HG02642 (cell line): ENCODE measurements around the gene TMEM239.
"Not testable (repeated sequence)": the region's sequence is repeated elsewhere in the genome, so short reads cannot be mapped to it uniquely, and the experiment has no call there.

ENCODE experiments used
- ATAC-seq: cut with Tn5 transposase; IDR thresholded peaks from one replicate; pipeline ENCODE4 v1.9.1; 2021; ENCODE audit warnings: mild to moderate bottlenecking; ENCODE audit not compliant: unreplicated experiment, poor library complexity

Gene TMEM239

GRCh38 chr20:2799271-2799670, 16.9 kb upstream of the TMEM239 start:
- ATAC-seq, result no peak

GRCh38 chr20:2799688-2800520, 16.3 kb upstream of the TMEM239 start:
- ATAC-seq, result no peak

DNA sequence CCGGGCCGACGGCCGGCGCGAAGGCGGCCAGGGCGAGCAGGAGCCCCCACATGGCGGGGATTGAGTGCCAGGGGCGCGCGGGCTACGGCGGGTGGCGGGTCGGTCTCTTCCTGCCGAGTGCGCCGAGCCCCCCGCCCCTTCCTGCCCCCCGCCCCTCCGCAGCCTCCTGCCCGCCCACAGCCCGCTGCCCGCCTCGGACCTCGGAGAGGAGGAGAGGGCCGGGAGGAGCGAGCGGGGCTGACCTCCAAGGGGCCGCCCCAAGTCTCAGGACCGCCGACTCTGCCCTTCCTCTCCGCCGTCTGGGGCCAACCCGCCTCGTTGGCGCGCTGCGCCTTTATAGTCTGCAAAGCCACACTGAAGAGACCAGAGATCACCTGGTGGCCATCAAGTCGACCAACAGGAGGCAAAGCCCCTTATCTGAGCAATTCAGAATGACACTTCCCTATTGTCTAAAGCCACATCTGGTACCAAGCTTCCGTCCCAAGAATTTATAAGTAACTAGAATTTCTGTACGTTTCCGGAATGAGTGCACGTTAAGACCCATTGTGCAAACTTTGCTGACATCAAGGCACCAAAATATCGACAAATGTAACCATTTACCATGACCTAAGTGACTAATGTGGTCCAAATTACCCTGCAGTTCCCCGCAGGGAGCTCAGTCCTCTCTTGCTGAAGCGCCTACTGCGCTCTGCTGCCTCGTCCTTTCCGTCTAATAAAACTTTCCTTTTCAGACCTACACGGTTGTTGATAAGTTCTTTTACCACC, 15.5 kb upstream of the TMEM239 start, which contains the start of gene CPXM1:
CPXM1 (minus strand) TSS at position 107 of the 765 bp plus-strand sequence; CDS start at position 52, 55 bp downstream.
- no peak for ATAC-seq

GRCh38 chr20:2801286-2801728, 14.9 kb upstream of the TMEM239 start:
- ATAC-seq, result no peak

DNA sequence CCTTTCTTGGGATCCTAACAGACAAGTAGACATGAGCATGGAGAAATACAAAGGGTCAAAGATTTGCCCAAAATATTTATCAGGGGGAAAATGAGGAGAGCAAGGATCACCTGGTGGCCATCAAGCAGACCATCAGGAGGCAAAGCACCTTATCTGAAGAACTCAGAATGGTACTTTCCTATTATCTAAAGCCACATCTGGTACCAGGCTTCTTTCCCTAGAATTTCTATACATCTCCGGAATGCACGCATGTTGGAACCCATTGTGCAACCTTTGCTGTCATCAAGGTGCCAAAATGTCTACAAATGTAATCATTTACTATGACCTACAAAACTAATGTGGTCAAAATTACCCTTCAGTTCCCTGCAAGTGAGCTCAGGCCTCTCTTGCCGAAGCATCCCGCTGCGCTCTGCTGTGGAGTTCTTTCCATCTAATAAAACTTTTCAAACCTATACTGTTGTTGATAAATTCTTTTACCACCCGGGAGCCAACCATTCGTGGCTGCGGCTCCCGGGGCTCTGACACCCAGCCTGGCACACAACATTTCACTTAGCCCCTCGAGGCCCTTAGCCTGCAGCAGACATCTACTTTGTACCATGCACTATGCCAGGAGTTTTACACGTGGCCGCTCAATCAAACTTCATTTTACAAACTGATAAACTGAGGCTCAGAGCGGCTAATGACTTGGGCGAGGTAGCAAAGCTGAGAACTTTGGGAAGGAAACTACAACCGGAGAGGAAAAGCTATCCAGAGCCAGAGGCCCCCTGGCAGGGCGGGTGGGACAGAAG, 11.9 kb upstream of the TMEM239 start:
- no peak for ATAC-seq

DNA sequence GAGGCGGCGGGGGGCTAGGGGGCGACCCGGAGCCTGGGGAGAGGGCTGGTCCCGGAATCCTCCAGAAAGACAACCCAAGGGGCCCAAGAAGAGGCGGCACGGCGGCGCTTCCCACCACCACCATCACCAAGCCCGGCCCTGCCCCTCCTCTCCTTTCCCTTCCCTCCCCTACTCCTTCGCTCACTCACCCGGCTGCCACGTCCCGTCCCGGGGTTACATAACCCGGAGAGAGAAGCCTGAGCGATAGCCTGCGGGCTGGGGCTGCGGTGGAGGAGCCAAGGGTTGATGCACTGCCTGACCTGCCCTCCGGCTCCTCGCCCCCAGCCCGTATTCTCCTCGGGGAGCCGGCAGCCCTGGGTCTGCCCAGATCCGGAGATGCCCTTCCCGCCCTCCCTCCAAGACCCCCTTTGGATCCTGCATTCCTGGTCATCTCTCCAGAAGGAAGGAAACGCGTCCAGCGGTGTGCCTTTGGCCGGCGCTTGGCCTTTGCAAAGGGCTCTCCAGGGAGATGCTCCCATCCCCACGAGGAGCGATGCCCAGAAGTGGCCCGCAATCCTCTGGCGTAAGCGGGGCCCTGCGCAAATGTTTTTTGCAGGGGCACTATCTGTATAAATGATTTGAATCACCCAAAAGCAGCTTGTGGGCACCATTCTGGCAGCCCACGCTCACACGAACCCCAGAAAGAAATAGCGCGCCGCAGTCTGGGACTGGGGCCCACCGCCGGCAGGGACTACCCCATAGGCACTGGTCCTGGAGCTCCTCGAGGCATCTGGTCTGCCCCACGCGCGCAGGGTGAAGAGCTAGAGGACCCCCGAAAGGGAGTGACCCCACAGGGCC, 11.1 kb upstream of the TMEM239 start:
- no peak for ATAC-seq

- ATAC-seq, result no peak
Measured at GRCh38 chr20:2805689-2806350, 10.3 kb upstream of the TMEM239 start.

GRCh38 chr20:2806351-2806701, 9.8 kb upstream of the TMEM239 start:
- ATAC-seq, result no peak

DNA sequence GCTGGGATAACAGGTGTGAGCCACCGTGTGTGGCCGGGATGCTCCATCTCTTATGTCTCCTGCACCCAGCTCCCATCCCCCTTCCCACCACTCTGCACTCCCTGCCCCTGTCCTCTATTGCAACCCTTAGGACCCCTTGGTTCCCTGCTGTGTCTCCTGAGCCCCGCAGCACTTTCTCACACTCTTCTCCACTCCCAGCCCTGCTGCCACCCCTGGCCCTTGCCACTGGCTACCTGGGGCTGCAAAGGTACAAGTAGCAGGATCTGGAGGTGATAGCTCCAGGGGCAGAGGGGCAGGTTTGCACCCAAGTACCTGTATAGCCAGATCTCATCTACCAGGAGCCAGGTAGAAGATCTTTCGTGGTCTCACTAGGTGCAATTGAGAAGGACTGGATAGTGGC, 9.1 kb upstream of the TMEM239 start:
- no peak for ATAC-seq

DNA sequence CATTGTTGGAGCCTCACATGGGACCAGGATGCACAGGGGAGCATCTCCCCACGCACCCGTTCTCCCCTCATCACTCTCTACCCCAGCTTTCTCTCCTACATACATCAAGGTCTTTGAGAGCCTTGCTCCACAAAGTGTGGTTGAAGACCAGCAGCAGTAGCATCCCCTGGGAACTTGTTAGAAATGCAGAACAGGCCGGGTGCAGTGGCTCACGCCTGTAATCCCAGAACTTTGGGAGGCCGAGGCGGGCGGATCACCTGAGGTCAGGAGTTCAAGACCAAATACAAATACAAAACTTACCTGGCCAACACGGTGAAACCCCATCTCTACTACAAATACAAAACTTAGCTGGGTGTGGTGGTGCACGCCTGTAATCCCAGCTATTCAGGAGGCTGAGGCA, 8.2 kb upstream of the TMEM239 start:
- ATAC-seq, result not testable (repeated sequence)

GRCh38 chr20:2809690-2810089, 6.5 kb upstream of the TMEM239 start:
- ATAC-seq, result no peak

GRCh38 chr20:2812189-2812588, 4.0 kb upstream of the TMEM239 start:
- no peak for ATAC-seq

DNA sequence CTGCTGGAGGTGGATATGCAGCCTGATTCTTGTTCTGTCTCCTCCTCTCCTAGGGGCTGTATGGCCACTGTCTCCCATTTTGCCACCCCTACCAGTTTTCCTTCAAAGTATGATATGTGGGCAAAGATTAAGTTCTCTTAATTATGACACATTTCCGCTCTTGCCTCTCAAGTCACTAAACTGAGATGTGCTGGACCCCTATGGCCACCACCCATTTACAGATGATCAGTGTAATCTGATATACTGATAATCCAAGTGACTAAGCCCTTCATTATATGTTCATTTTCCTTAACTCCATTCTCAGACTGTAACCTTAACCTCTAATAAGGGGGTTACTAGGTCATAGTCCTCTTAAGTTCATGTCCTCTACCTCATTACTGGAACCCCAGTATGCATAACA, 2.1 kb upstream of the TMEM239 start:
- no peak for ATAC-seq

DNA sequence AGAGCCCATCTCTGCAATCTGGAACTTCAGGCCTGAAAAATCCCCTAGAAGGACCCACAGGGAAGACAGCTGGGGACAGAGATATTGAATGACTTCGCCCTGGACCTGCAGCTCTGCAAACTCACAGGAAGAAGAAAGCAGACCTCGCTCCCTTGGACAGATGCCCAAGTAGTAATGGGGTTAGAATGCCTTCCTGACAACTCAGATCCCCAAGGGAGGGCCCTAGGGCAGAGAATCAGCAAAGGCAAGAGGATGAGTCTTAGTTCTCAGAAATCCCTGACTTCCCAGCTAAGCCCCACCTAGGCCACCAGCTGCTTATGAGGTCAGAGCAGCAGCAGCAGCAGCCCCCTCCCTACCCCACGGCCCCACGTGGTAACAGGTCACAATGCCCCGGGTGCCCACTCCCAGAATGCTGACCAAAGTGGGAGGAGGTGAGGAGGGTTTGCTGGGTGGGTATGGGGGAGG, 1.5 kb upstream of the TMEM239 start, which contains the start of gene C20orf141:
C20orf141 (plus strand) TSS at position 401 of the 465 bp plus-strand sequence. CDS start 198 bp downstream, outside the sequence.
- no peak for ATAC-seq

DNA sequence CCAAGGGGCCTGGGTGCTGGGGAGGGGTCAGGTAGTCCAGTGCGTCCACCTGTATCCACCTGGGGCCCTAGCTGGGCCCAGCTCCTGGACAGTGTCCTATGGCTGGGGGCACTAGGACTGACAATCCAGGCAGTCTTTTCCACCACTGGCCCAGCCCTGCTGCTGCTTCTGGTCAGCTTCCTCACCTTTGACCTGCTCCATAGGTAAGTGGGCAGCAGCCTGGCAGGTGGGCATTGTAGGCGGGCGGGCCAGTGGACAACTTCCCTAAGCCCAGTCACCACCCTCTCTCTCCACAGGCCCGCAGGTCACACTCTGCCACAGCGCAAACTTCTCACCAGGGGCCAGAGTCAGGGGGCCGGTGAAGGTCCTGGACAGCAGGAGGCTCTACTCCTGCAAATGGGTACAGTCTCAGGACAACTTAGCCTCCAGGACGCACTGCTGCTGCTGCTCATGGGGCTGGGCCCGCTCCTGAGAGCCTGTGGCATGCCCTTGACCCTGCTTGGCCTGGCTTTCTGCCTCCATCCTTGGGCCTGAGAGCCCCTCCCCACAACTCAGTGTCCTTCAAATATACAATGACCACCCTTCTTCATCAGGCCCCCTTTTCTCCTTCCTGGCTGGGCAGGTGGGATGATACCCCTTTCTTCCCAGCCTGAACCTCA, 793 bp upstream of the TMEM239 start:
- ATAC-seq, result no peak

DNA sequence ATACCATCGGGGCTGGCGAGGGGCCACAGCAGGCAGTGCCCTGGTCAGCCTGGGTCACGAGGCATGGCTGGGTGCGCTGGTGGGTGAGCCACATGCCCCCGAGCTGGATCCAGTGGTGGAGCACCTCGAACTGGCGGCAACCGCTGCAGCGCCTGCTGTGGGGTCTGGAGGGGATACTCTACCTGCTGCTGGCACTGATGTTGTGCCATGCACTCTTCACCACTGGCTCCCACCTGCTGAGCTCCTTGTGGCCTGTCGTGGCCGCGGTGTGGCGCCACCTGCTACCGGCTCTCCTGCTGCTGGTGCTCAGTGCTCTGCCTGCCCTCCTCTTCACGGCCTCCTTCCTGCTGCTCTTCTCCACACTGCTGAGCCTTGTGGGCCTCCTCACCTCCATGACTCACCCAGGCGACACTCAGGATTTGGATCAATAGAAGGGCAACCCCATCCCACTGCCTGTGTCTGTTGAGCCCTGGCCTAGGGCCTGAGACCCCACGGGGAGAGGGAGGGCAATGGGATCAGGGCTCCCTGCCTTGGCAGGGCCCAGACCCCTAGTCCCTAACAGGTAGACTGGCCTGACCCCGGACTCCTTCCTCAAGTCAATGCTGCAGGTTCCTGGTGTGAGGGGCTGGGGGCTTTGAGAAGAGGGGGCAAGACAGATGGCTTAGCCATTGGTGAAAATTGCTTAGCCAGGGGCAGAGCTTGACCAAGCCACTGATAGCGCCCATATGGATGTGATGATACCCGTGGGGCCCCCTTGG, 598 bp downstream of the TMEM239 start:
- ATAC-seq, result no peak

GRCh38 chr20:2817341-2817726, 1.2 kb downstream of the TMEM239 start:
- no peak for ATAC-seq
